Measurements from ENCODE around the gene YIPF4.

- no peak for TF ChIP-seq POLR2A (IDR thresholded peaks at IDR 0.05)
- no peak for TF ChIP-seq CTCF (IDR thresholded peaks at IDR 0.05)
Measured at GRCh38 chr2:32262105-32262504, 15.6 kb upstream of the YIPF4 start.

Measured in adrenal gland (tissue), 5 donors.